Embryonic facial prominence (tissue), 1 donor: ENCODE data around the gene SPOCK3.
A peak's percentile ranks its signal among the peaks of the same experiment; 100 is the strongest.
"Not testable (repeated sequence)": the region's sequence is repeated elsewhere in the genome, so short reads cannot be mapped to it uniquely, and the experiment has no call there.

ENCODE experiments used
- DNase-seq: peaks from one replicate; pipeline ENCODE4 v3.0.0-alpha.2; 2016; ENCODE audit errors: extremely low spot score

The SPOCK3 gene

GRCh38 chr4:167035390-167035789 lies 198.9 kb downstream of the SPOCK3 start:
- no peak for DNase-seq

GRCh38 chr4:167034983-167035382 lies 199.3 kb downstream of the SPOCK3 start:
- DNase-seq = no peak

GRCh38 chr4:167032871-167033270 lies 201.4 kb downstream of the SPOCK3 start:
- no peak for DNase-seq

GRCh38 chr4:167031534-167032156 lies 202.6 kb downstream of the SPOCK3 start:
- no peak for DNase-seq

GRCh38 chr4:167028976-167029375 lies 205.3 kb downstream of the SPOCK3 start:
- DNase-seq = no peak

- DNase-seq = no peak
Observed at GRCh38 chr4:167025670-167026069, 208.6 kb downstream of the SPOCK3 start.

GRCh38 chr4:167023364-167023925 lies 210.8 kb downstream of the SPOCK3 start:
- no peak for DNase-seq

- no peak for DNase-seq
Observed at GRCh38 chr4:167021545-167022155, 212.6 kb downstream of the SPOCK3 start.

- DNase-seq = no peak
Observed at GRCh38 chr4:167020410-167020809, 213.9 kb downstream of the SPOCK3 start.

- no peak for DNase-seq
Observed at GRCh38 chr4:167014944-167015343, 219.3 kb downstream of the SPOCK3 start.

- peak; percentile 37 for DNase-seq
Observed at GRCh38 chr4:167003326-167003725, 231.0 kb downstream of the SPOCK3 start.

GRCh38 chr4:167000141-167000852 lies 234.0 kb downstream of the SPOCK3 start:
- DNase-seq = no peak

- DNase-seq = no peak
Observed at GRCh38 chr4:166996216-166996615, 238.1 kb downstream of the SPOCK3 start.

GRCh38 chr4:166994686-166995085 lies 239.6 kb downstream of the SPOCK3 start:
- DNase-seq = no peak

- no peak for DNase-seq
Observed at GRCh38 chr4:166991006-166991561, 243.2 kb downstream of the SPOCK3 start.

- DNase-seq = no peak
Observed at GRCh38 chr4:166989886-166990285, 244.4 kb downstream of the SPOCK3 start.

GRCh38 chr4:166987026-166987425 lies 247.3 kb downstream of the SPOCK3 start:
- no peak for DNase-seq

- no peak for DNase-seq
Observed at GRCh38 chr4:166981847-166982246, 252.4 kb downstream of the SPOCK3 start.

GRCh38 chr4:166980419-166980818 lies 253.9 kb downstream of the SPOCK3 start:
- no peak for DNase-seq

GRCh38 chr4:166977596-166977995 lies 256.7 kb downstream of the SPOCK3 start:
- no peak for DNase-seq

- DNase-seq = no peak
Observed at GRCh38 chr4:166972071-166972470, 262.2 kb downstream of the SPOCK3 start.

GRCh38 chr4:166968219-166968618 lies 266.1 kb downstream of the SPOCK3 start:
- DNase-seq = not testable (repeated sequence)
